Activated CD4-positive, CD25-positive, alpha-beta regulatory T cell treated with anti-CD3 and anti-CD28 coated beads, Interleukin-2, amount 50 U/mL, for 24 hours (primary cell): ENCODE results near the gene MRPL58.
"Not testable (repeated sequence)": the region's sequence is repeated elsewhere in the genome, so short reads cannot be mapped to it uniquely, and the experiment has no call there.

Experiments used
- ATAC-seq, 2 donors: fragments of 150-1000 bp; cut with Tn5 transposase; one replicate each; pipeline ENCODE4 v1.10.0; 2021; ENCODE audit warnings: mild to moderate bottlenecking in 1 of 2, moderate library complexity in 1 of 2

Gene MRPL58

GRCh38 chr17:75019710-75020109 is 7.2 kb downstream of the MRPL58 start:
- ATAC-seq, result no peak

DNA sequence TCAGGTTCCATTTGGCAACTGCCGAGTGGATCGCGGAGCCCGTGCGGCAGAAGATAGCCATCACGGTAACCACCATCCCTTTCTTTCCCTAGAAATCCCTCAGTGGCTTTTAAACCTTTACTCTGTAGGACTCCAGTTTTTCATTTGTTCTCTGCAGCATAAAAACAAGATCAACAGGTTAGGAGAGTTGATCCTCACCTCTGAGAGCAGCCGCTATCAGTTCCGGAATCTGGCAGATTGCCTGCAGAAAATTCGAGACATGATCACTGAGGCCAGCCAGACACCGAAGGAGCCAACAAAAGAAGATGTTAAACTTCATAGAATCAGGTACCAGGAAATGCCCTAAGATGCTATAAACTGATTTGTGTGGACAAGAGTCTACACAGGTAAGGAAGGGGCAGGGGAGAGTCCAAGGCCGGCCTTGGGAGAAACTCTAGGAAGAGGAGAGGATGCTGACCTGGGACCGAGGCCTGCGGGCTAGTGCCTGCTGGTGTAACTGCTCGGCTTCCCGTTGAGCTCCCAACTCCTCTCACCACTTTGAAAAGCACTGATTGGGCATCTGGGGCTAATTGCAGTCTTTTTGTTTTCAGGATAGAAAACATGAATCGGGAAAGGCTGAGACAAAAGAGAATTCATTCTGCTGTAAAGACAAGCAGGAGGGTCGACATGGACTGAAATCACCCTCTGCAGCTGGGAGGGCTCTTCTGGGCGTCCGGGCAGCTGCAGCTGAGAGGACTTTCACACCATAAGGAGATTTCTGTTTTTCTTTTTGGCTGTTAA is 8.1 kb downstream of the MRPL58 start:
- ATAC-seq, result no peak

- peak in 1 of 2 donors; percentile 33 for ATAC-seq
These were observed 12.4 kb downstream of the MRPL58 start for GRCh38 chr17:75024686-75025397.

DNA sequence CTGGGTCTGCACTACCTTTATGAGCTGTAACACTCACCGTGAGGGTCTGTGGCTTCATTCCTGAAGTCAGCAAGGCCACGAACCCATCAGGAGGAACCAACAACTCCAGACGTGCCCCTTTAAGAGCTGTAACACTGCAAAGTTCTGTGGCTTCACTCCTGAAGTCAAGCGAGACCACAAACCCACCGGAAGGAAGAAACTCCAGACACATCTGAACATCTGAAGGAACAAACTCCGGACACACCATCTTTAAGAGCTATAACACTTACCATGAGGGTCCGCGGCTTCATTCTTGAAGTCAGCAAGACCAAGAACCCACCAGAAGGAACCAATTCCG is 12.9 kb downstream of the MRPL58 start:
- not testable (repeated sequence) for ATAC-seq

DNA sequence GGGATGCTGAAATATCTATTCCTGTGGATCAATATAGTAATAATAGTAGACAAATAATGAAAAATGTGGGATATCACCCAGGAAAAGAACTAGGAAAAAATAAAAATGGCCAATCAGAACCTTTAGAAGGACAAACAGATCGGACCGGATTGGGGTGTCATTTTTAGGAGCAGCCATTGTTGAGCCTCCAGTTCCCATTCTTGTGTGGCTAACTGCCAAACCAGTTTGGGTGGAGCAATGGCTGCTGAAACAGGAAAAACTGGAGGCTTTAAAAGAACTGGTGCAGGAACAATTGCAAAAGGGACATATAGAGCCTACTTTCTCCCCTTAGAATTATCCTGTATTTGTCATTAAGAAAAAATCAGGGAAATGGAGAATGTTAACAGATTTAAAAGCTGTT is 14.2 kb downstream of the MRPL58 start:
- not testable (repeated sequence) for ATAC-seq

DNA sequence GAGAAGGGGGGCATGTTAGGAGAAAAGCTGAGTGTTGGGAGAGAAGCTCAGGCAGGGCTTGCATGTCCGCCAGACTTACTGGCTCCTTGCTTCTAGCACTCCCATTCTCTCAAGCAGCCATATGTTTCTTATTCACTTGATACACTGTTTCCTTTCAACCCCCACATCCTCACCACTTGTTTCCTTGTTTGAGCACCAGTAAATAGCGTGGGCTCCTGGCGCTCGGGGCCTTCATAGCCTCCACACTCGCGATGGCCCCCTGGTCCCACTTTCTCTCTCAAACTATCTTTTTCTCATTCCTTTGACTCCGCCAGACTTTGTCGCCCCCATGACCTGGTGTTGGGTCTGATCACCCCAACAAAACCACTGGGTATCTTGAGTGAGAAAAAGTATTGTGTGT is 17.7 kb downstream of the MRPL58 start:
- ATAC-seq, result no peak

GRCh38 chr17:75031972-75032719 is 19.7 kb downstream of the MRPL58 start:
- ATAC-seq, result no peak

GRCh38 chr17:75032720-75033280 is 20.3 kb downstream of the MRPL58 start:
- no peak for ATAC-seq

GRCh38 chr17:75033346-75034235 is 21.1 kb downstream of the MRPL58 start:
- peak; percentile 39 to 48 for ATAC-seq

- ATAC-seq, result peak; percentile 69 to 71
These were observed 21.9 kb downstream of the MRPL58 start for GRCh38 chr17:75034236-75034908.

DNA sequence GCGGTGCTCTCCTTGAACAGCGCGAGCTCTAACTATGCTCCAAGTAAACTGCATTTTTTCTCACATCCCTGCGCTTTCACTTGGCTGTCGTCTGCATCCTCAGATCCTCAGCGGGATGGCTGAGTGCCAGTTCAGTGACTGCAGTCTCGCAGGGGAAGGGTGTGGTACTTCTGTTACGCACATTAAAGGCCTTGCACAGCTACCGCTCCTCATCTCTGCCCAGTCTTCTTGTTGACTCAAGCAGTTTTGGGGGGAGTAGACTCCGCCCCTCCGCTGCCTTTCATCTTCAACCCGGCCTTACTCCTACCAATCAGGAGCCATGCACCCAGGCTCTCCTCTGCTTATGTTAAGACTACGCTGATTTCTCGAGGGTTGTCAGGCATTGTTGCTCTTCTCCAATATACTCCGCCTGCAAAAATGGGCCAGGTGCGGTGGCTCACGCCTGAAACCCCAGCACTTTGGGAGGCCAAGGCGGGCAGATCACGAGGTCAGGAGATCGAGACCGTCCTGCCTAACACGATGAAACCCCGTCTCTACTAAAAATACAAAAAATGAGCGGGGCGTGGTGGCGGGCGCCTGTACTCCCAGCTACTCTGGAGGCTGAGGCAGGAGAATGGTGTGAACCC is 24.3 kb downstream of the MRPL58 start:
- ATAC-seq, result peak; percentile 17 to 44

- ATAC-seq, result no peak
These were observed 26.8 kb downstream of the MRPL58 start for GRCh38 chr17:75039238-75039637.

GRCh38 chr17:75041656-75042280 is 29.3 kb downstream of the MRPL58 start:
- ATAC-seq, result no peak

GRCh38 chr17:75043789-75044188 is 31.3 kb downstream of the MRPL58 start:
- not testable (repeated sequence) for ATAC-seq

DNA sequence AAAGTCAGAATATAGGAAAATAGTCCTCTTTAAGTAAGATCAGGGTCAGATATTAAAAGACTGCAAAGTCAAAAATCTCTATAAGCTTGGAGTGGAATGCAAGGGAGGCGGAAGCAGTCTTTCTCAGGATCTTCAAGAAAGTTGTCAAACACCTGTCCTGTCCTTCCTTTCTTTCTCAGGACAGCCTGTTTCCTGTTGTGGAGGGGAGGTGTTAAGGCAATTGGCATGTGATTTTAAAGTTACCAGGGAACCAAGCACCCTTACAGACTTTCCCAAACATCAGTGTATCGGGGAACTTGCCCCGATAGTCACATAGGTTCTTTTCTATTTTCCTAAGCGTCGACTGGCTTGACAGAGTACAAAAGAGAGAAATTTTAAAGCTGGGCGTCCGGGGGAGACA is 32.2 kb downstream of the MRPL58 start:
- no peak for ATAC-seq

- not testable (repeated sequence) for ATAC-seq
These were observed 33.5 kb downstream of the MRPL58 start for GRCh38 chr17:75045946-75046406.

GRCh38 chr17:75046407-75047289 is 34.2 kb downstream of the MRPL58 start, which contains the start of the genes ATP5PD and KCTD2:
Gene ATP5PD, minus strand, starts transcription at chr17:75046969. Its CDS starts 4,319 bp downstream, at chr17:75042650.
Gene KCTD2, plus strand, starts transcription at chr17:75047225. Its CDS starts 26 bp downstream, at chr17:75047251.
- peak; percentile 95 to 96 for ATAC-seq

DNA sequence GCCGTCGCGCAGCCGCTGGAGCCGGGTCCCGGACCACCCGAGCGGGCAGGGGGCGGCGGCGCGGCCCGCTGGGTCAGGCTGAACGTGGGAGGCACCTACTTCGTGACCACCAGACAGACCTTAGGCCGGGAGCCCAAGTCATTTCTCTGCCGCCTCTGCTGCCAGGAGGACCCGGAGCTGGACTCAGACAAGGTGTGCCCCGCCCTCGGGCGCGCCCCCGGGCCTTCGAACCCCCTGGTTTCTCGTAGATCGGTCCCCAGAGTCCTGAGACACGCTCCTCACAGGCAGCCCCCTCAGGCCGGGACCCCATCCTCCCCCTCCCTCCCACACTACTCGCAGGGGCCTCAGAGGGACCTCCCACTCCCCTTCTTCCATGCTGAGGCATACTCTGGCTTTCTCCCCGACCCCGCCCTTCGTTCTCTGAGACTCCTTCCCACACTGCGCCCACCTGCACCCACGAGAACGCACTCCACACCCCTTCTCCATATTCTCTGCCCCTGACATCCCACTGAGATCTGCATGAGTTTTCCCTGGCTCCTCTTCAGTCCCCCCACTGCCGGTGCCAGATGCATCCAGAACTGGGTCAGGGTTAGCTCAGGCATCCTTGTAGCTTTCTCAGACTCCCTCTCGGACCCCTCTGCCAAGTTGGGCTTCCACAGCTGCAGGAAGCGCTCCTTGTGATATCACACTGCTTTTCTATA is 35.1 kb downstream of the MRPL58 start:
- ATAC-seq, result no peak
